ENCODE data around the gene STRA6.

- TF ChIP-seq ZSCAN20 (CRISPR knock-in tag; IDR thresholded peaks at IDR 0.05) = no peak
- TF ChIP-seq POLR2A (IDR thresholded peaks at IDR 0.05; ENCODE audit: low read length) = no peak
- no peak for TF ChIP-seq KDM1A (IDR thresholded peaks at IDR 0.05; ENCODE audit: low read depth)
- no peak for TF ChIP-seq CTCF (IDR thresholded peaks at IDR 0.05)
- TF ChIP-seq, protein P1, sequence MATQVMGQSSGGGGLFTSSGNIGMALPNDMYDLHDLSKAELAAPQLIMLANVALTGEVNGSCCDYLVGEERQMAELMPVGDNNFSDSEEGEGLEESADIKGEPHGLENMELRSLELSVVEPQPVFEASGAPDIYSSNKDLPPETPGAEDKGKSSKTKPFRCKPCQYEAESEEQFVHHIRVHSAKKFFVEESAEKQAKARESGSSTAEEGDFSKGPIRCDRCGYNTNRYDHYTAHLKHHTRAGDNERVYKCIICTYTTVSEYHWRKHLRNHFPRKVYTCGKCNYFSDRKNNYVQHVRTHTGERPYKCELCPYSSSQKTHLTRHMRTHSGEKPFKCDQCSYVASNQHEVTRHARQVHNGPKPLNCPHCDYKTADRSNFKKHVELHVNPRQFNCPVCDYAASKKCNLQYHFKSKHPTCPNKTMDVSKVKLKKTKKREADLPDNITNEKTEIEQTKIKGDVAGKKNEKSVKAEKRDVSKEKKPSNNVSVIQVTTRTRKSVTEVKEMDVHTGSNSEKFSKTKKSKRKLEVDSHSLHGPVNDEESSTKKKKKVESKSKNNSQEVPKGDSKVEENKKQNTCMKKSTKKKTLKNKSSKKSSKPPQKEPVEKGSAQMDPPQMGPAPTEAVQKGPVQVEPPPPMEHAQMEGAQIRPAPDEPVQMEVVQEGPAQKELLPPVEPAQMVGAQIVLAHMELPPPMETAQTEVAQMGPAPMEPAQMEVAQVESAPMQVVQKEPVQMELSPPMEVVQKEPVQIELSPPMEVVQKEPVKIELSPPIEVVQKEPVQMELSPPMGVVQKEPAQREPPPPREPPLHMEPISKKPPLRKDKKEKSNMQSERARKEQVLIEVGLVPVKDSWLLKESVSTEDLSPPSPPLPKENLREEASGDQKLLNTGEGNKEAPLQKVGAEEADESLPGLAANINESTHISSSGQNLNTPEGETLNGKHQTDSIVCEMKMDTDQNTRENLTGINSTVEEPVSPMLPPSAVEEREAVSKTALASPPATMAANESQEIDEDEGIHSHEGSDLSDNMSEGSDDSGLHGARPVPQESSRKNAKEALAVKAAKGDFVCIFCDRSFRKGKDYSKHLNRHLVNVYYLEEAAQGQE (IDR thresholded peaks at IDR 0.05) = no peak
- TF ChIP-seq MYC (IDR thresholded peaks at IDR 0.05; ENCODE audit: borderline replicate concordance, low read length) = no peak
- TF ChIP-seq EP300 (IDR thresholded peaks at IDR 0.05) = no peak
- TF ChIP-seq CEBPB (IDR thresholded peaks at IDR 0.05) = no peak
Measured at GRCh38 chr15:74130155-74130848, 72.3 kb downstream of the STRA6 start, which contains the start of gene ISLR2.
